SH-SY5Y (cell line): ENCODE data around the gene SNX19.

Source experiments
- GATA2 ChIP-seq: IDR thresholded peaks from 2 replicates; pipeline ENCODE4 v1.6.1; 2011; ENCODE audit warnings: mild to moderate bottlenecking, low read depth, low read length
- GATA3 ChIP-seq: IDR thresholded peaks from 2 replicates; pipeline ENCODE4 v1.6.1; 2011; ENCODE audit warnings: low read depth, mild to moderate bottlenecking, low read length, moderate library complexity

SNX19 gene

DNA sequence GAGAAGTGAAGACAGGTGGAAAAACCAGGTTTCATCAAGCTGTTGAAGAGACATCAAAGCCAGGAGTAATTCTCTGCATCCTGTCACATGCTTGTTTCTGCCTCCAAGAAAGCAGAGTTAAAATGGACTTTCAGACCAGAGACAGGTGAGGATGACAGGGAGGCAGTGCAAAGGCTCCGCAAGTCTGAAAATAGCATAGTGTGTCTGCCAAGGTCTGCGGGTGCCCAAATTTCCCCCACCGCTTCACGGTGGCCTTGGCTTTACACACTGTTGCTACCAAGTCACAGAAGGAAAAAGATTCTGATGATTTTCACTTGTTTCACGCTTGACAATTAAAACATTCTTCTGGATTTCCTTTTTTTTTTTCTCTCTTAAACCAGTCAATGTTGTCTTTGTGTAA lies 44.2 kb downstream of the SNX19 start:
- TF ChIP-seq GATA2: no peak
- TF ChIP-seq GATA3: no peak

DNA sequence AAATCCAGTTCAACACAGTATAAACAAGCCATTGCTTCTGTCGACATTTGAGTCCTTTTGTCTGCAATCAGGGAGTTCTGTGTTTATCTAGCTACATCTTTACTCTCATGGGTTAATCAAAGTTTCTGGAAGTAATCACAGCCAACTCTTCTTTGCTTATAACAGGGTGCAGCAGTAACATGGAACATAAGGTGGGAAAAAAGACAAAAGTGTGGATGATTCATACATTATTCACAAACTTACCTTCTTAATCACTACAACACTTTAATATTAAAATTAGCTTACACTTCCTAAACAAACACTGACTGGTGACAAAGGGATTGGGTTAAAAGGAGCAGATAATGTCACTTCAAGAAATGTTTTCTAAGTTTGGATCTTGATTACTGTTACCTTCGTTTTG lies 44.7 kb downstream of the SNX19 start:
- no peak for TF ChIP-seq GATA2
- TF ChIP-seq GATA3: no peak

DNA sequence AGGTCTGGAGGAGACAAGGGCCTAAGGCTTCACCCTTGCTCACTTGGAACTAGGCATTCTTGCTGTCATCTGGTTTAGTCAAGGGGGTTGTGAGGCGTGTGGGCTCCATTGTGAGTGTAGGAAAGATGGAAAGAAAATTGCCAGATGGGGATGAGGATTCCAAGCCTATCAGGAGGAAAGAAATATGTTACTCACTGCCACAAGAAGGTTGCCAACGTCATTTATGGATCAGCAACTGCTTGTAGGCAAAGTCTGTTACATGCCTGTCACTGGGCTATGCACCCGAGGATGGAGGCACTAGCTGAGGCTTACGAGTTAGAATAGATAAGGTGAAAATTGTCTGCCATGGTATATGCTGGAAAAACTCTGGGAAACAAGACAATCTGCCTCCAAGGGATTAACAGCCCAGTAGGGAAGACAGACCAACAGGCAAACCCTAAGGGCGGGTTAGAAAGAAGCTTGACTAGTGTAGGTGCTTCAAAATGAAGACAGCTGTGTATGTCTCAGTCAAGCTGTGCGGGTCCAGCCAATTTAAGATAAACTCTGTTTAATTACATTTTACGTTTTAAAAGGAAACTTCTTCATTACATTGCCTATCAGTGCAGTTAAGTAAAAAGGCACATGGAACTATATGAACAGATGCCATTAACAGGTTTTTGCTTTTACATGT lies 47.4 kb downstream of the SNX19 start:
- TF ChIP-seq GATA2: no peak

DNA sequence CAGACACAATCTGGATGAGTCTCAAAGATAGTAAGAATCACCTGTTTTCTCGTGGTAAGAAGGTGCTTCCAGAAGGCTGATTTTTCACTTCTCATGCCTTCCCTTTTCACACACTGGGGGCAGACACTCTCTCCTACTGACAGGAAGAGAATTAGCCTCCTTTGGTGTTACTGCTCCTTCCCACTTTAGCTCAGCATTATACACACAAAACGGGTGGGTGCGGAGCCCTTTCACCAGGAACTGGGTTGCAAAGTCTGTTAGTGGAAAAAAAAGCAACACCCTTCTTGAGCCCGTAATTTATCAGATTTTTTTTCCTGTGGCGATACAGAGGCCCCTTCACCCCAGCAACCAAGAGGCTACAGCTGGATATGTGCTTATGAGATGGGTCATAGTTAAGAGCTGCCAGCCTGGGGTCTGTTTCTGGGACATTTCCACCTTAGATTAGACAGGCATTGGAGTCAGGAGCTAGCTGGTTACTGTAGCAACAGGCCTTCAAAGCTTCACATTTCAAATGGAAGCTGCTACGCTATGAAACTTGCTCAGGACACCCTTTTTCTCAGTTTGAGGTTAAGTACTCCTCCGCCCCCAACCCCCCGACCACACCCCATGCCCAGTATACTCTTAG lies 48.1 kb downstream of the SNX19 start:
- TF ChIP-seq GATA3 (no peak), GATA2 (no peak)

DNA sequence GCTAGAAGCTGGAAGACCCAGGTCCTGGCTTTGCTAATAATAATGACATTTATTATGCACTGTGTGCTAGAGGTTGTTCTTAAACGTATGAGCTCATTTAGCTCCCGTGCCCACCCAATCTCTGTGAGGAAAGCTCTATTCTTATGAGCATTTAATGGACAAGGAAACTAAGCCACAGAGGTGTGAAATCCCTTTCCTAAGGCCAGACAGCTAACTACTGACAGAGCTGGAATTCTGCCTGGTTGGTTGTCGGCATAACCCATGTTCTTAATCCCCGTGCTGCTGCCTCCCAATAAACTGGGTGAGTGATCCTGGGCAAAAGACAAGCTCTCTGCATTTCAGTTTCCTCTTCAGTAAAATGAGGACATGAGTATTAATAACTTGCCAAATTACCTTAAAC lies 49.4 kb downstream of the SNX19 start:
- TF ChIP-seq GATA2 (no peak), GATA3 (no peak)

DNA sequence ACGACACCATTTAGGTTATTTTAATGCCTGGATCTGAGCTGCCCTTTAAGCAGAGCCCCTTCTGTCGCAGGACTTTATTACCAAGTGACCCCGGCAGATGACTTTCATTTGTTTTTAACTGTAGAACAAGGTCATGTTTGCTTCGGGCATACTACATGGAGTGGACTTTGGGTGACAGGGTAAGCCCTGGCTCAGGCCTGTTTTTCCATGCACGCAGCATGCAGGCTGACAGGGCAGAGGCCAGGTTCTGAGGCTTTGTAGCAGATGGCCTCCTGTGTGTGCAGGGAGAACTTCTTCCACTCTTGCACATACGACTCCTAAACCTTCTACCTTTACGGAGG lies 50.5 kb downstream of the SNX19 start:
- no peak for TF ChIP-seq GATA2
- no peak for TF ChIP-seq GATA3

DNA sequence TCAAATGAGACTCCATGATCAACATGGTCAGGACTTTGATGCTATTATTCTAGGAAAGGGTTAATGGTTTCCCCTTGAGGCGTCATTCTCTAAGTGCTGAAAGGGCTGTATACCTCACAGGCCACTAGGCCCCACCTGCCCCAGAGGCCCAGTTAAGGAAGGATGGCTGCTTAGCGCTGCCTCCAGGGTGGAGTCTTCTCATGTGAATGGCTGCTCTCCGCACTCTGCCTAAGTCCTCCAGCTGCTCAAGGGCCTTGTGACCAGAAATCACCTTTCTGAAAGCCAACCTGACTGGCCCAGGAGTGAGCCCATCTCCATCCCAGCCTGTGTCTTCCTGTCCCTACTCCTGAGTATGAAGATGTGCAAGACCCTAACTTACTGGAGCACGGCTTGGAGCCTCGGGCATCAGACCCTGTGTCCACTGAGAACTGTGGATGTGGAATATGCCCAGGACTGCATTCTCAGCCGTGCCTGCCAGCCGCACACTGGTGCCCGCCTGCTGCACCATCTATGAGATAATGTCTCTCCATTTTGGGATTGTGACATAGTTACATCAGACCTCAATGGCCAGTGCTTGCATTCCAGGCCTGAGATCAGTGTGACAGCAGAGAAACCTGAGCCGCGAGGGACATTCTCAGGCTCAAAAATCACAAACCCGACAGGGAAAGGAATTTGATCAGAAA lies 51.0 kb downstream of the SNX19 start:
- no peak for TF ChIP-seq GATA3
- TF ChIP-seq GATA2: no peak

DNA sequence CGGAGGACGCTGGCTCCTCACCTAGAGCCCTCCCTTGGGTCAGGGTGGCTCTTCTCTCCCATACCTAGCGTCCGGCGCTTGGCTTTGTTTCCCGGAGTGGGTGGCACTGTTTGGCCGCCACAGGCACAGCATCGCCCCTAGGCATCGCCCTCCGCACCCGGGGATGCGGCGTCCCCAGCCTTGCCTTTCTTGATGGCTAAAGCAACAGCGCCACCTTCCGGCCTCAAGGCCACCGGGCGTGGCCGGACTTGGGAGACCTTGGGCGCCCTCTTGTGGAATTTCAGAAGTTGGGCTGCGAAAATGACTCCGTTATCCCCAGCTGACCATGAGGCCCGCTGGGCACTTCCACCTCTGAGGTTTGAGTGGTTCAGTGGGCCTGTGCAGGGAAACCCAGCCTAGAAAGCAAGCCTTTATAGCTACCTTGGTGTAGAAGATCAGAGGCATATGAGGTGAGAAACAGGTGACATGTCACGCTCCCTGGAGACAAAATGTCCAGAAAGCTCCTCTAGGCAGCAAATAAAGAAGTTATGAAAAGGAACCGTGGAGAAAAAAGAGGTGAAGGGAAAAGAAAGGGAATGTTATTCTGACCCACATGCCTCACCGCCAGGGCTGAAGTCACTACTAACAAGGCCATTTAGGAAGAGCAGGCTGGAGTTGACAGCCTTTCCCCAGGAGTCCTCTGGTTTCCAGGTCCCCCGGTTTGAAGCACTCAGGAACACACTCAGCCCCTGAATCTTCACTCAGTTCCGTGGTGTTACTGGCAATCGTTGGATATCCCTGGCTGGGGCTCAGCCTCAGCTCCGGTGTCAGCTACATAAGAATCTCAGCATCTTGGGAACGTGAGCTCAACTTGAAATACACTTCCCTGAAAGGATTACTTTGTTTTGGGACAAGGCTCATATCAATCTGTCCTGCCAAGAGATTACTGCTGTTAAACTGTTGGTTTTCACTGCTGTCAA lies 54.1 kb downstream of the SNX19 start:
- TF ChIP-seq GATA3 (no peak), GATA2 (no peak)

DNA sequence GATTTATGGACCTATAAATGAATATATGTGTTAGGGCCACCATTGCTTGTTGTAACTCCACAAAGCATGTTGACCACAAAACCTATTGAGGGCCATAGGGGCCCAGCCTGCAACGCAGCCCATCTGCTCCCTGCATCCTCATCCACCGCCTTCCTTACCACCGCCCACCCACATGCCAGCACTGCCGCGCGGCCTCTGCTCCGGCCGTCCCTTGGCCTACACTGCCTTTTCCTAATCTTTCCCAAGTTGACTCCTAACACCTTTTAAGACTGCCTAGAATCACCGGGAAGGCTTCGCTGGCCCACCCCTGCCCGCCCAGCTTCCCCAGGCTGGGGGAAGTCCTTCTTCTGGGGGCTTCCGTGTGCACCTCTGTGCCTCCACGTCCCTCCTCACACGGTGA lies 55.0 kb downstream of the SNX19 start:
- TF ChIP-seq GATA2 (no peak), GATA3 (no peak)

DNA sequence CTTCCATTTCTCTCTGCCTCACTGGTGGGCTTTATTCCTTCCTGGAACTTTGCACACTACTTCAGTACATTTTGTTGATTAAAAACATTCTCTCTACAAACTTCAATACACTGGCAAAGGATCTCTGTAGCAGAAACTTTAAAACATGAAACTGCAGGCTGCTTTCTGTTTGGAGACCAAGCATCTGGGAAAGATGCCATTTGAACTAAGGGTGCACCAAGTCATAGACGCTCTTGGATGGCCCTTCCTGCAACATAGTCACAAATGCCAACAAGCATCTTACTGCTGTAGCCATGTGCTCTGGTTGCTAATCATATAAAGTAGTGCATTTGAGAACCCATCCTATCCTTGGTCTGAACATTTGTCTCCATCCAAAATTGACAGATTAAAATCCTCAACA lies 56.4 kb downstream of the SNX19 start:
- TF ChIP-seq GATA3 (no peak), GATA2 (no peak)

DNA sequence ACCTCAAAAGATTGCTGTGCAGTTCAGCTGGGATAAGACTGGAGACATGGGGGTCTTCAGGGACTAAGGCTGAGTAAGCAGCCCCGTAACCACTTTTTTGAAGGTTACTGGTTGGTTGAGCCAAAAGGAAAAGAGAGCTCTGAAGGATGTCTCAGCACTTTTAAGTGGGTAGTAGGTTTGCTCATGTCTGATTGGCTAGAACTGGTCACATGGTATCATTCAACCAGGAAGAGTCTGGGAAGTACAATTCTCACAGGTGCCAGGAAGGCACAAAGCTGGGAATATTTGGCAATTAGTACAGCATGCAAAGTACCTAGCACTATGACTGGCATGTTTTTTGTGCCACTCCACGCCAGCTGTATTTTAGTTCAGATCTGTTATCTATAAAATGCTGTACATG lies 58.1 kb downstream of the SNX19 start:
- TF ChIP-seq GATA2 (no peak), GATA3 (no peak)

DNA sequence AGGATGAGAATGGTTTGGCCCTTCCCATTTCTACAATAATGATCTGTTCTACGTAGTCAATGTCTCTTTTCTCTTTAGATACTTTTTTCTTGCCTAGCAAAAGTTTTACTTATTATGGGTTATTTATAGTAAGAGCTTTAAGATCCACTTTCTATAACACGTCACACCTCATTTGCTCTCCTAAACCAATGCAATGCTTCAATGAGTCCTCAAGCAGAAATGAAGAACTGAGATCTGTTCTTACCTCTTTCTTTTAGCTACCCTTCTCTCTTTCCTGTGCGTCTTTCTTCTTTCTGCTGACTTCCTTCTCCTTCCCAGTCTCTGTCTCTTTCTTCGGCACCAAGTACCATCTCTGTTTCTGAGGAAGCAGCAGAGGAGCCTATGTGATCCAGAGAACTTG lies 61.8 kb downstream of the SNX19 start:
- TF ChIP-seq GATA2 (no peak), GATA3 (no peak)

DNA sequence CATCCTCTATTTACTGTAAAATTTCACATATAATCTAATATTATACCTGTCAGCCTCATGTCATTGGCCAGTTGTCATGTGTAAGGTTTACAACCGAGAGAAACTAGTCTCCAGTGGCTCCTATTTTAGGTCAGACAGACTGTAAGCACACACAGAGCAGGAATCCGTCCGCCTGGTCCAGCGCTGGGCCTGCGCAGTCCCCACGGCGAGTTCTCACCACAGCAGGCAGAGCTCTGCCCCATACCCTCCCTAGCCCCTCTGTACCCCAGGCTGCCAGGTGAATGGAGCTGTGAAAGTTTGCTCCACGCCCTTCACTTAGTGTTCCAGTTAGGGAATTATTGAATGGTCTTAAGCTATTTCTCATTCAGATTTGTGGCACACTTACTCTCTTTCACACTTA lies 63.7 kb downstream of the SNX19 start:
- TF ChIP-seq GATA3: no peak
- no peak for TF ChIP-seq GATA2
